Activated CD4-positive, CD25-positive, alpha-beta regulatory T cell treated with anti-CD3 and anti-CD28 coated beads, Interleukin-2, amount 50 U/mL, for 72 hours (primary cell): ENCODE measurements around the gene DTNBP1.

Source experiments
- DNase-seq: peaks from one replicate; pipeline ENCODE4 v3.0.0; 2021

Gene DTNBP1

DNA sequence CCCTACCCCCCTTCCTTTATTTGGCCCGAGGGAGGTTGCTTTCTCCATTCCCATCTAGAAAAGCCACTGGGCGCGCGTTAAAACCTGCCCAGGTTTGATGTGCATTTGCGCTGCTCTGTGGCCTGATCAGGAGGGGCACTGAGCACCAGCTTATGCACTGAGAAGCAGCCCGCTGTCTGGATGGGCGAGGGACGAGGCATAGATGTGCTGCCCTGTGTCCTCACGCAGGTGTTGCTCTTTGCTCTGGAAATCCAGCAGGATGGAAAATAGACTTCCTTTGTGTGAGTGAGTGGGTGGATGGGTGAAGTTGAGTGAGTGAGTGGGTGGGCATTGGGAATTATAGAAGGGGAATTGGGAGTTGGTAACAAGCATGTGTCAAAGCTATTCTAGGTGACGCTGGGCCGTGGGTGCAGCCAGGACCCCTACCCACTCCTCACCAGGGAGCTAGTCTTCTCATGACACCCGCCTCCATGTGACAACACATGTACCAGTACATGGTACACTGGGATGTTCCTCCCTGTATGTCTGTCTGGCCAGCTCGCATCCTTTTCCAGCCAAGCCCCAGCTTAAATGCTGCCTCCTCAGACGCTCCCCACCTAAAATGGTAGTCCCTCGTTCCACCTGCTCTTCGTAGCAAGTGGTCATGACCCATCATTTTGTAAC is 162.6 kb downstream of the DTNBP1 start:
- DNase-seq: no peak

DNA sequence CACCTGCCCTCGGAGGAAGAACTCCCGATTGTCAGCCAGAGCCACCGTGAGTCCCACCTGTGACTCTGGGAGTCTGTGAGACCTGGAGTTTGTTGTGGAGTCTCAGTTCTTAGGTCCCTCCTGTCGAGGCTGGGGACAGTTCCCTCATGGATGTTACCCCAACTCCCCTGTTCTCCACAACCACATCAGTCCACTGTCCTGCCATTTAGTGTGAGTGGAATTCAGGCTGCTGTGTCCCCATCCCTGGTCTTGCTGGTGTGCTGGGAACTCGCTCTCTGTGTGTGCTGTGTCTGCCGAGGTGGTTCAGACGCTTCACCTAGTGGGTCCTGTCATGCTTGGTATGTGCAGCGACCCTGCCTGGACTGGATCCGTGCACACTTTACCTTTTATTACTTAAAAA is 163.2 kb downstream of the DTNBP1 start:
- no peak for DNase-seq

GRCh38 chr6:15499125-15499524 is 163.7 kb downstream of the DTNBP1 start:
- no peak for DNase-seq

- DNase-seq: no peak
Observed at GRCh38 chr6:15498640-15499039, 164.2 kb downstream of the DTNBP1 start.

GRCh38 chr6:15496345-15497131 is 166.3 kb downstream of the DTNBP1 start:
- DNase-seq: no peak

DNA sequence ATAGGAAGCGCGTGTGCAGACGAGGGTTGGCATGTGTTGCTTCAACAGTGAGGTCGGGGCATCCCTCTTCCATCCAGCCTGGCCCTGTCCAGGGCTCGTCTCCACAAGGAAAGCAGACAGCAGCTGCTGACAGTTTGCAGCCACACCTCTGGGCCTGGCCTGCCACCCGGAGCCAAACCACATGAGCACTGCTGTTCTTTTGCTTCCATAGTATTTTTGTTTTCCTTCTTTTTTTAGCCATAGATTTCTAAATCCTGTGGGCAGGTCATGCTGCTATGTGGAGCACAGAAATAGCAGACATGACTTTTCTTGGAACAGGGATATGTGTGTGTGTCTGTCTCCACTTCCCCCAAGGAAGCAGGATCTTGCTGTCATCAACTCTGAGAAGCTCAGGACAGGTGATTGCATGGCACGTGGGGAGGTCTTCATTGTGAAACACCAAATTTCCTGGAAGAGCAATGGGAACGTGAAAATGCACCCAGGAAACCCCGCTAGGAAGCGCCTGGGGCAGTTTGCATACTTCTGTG is 167.4 kb downstream of the DTNBP1 start:
- no peak for DNase-seq

- no peak for DNase-seq
Observed at GRCh38 chr6:15493437-15494168, 169.2 kb downstream of the DTNBP1 start.

GRCh38 chr6:15491986-15492269 is 170.9 kb downstream of the DTNBP1 start:
- no peak for DNase-seq

DNA sequence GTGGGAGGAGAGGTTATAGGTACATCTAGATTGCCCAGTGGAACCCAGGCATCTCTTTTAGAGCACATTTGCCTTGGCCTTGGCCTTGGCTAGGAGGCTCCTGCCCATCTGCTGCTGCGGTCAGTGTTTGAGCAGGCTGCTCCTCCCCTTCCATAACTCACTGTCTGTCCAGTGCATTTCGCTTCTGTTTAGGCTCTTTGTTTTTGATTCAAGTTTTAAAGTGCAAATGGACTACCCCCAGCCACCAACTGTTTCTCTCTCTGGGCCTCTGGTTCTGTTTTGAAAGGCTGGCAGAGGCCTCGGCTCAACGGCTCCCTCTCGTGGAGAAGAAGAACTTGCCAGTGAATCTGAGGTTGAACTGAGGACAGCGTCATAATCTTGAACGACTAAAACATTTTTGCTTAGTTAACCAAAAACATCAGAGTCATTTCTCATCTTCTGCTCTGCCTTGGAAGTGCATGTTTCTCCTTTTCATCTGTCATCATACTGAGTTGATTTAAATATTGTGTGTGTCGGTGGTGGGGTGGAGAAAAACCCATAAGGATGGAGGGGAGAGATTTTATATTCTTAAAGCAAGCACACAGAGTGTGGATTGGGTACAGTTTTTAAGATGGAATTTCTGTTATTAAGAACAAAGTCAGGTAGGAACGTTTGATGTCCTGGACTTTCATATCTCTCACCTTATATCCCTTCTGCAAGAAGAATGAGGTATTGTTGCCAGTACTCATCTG is 171.4 kb downstream of the DTNBP1 start:
- peak; percentile 69 for DNase-seq

DNA sequence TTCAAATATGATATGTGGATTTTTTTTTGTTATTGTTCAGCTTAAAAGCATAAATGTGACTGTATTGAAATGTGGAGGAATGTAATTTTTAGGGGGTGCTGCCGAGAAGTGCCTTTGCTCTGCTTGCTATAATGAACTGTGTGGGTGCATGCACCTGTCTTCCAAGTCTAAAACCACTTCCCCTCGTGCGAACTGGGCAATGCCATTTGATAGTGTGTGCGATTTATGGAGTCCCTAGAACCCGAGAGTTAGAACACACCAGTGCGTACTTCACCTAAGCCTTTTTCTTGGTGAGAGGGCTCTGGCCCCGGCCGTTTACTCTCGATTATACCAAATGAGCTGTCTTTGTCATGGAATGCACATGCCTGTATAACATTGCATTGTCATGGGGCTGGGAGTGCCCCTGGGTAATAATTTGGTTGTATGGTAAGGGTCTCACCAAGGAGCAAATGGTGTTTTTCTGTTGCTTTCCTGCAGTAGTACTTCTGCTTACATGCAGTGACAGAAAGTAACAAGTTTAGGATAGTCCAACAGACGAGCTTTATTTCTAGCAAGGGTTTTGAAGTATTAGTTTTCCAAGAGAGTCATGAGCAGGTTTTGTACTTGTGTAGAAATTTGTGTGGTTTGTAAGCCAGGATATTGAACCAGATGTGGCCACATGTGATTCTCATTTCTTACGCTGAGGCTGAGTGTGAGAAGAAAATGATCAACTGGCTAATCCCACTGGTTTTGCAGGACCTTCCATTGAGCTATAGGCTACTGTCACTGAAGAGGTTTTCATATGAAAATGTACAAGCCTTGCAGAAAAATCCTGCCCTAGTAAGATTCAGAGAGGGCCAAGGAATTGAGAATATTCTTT is 172.4 kb downstream of the DTNBP1 start:
- no peak for DNase-seq

GRCh38 chr6:15489261-15489962 is 173.4 kb downstream of the DTNBP1 start:
- DNase-seq: no peak

DNA sequence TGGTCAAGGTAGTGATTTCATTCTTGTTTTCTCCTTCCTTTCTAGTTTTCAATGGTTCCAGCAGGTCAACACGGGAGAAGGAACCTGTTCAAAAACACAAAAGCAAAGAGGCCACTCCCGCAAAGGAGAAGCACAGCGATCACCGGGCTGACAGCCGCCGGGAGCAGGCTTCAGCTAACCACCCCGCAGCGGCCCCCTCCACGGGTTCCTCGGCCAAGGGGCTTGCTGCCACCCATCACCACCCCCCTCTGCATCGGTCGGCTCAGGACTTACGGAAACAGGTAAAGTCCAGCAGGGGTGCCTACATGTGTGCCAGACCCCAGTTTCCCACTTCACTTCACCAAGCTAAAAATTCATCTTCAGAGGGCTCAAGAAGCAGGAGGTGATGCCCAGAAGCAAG is 175.6 kb downstream of the DTNBP1 start:
- DNase-seq: no peak

DNA sequence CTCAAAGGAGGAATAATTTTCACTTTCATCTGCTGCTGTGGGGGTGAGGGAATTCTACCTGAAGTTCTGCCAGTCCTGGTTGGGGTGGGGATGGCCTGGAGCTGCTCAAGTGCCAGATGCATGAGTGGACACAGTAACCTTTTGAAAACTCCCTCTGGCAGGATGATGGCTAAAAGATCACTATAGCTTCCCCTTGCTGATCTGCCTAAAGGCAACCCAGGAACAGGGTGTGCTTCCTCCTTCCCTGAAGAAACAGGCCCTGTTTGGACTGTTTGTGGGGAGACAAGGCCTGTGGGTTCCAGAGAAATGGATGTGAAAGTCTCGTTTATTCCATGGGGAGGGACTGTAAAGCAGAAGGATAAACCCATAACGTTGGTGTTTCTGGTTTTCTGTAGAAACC is 176.9 kb downstream of the DTNBP1 start:
- DNase-seq: no peak

DNA sequence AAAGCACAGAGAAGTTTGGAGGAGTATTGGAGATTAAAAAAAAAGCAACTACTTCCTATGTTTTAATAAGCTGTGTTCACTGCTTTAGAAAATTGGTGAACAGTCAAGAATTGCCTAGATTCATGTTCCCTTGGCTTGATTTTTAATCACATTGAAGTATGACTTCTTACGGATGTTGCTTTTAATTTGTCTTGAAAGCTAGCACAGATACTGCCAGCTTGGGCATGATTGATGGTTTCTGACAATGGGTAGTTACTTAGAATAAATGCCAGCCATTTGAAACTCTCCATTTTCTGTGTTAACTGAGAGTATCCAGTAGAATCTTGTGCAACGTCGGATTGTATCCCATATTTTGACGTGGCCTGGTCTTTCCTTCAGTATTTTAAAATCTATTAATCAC is 178.0 kb downstream of the DTNBP1 start:
- no peak for DNase-seq

- no peak for DNase-seq
Observed at GRCh38 chr6:15484140-15484539, 178.7 kb downstream of the DTNBP1 start.

DNA sequence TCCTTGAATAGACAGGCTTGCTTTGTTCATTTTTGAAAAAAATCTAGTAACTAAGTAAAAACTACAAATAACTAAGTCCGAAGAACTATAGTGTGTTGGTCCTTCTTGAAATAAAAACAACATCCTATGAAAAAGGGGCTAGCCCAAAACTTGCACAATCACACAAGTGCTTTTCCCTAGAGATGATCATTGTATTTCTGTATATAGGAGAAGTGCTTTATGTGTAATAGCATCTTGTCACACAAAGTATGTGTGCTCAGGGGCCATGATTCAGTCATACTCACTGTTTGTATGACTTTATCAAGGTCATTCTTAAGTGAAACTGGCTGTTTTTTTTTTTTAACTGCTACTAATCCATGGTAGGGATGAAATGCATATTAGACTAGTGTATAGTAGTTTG is 179.8 kb downstream of the DTNBP1 start:
- DNase-seq: no peak

GRCh38 chr6:15481390-15482291 is 181.2 kb downstream of the DTNBP1 start:
- no peak for DNase-seq

GRCh38 chr6:15480525-15480924 is 182.3 kb downstream of the DTNBP1 start:
- no peak for DNase-seq

GRCh38 chr6:15479761-15480160 is 183.1 kb downstream of the DTNBP1 start:
- DNase-seq: no peak

DNA sequence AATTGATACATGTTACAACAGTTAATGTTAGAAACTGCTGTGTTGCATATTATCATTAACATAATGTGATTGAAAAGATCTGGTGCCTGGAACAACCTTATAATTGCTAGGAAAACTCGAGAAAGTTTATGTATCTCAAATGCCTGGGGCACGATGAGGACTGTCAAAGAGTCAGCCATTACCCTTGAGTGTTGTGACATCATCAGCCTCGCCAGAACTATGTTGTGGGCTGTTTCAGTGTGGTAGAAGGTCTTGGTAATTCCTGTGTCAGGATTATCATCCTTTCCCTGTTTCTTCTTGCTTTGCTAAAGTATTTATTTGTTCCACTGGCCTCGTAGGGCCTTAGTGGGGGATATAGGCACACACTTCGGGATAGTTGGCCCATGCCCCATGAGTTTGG is 185.1 kb downstream of the DTNBP1 start:
- DNase-seq: no peak
